Eye (tissue), 1 donor: ENCODE data around the gene CAMTA1.

Experiments
- DNase-seq: peaks from one replicate; pipeline ENCODE4 v3.0.0-alpha.2; 2015

Gene CAMTA1

DNA sequence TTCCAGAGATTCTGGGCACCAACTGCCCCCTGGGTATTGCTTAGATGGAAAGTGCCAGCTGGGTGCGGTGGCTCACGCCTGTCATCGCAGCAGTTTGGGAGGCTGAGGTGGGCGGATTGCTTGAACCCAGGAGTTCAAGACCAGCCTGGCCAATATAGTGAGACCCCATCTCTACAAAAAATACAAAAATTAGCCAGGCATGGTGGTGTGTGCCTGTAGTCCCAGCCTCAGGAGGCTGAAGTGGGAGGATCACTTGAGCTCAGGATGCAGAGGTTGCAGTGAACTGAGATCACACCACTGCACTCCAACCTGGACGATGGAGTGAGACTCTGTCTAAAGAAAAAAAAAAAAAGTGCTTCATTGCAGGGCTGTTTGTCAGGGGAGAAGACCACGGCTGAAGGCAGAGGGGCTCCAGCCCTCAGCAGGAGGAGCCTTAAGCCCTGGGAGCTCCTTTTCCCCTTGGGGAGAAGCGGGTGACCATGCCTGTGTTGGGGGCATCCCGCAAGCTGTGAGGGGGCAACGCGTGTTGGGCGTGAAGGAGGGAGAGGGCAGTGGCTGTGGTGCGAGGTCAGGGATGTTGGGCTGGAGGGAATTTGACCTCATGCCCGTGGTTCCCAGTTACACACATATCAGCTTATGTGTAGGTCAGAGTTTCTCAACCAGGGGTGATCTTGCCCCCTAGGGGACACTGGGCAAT lies 854.3 kb downstream of the CAMTA1 start:
- DNase-seq = no peak

DNA sequence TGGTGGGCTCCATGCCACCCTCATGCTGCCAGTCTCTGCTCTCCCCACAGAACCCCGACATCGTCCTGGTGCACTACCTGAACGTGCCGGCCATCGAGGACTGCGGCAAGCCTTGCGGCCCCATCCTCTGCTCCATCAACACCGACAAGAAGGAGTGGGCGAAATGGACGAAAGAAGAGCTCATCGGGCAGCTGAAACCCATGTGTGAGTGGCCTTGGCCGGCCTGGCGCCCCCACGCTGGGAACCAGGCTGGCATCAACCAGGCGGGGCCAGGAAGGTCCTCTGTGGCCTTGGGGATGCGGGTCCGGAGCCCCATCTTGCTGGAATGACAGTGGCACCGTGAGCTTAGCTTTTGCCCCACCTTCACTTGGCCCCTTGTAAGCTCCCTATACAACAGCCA lies 855.1 kb downstream of the CAMTA1 start:
- DNase-seq = no peak

DNA sequence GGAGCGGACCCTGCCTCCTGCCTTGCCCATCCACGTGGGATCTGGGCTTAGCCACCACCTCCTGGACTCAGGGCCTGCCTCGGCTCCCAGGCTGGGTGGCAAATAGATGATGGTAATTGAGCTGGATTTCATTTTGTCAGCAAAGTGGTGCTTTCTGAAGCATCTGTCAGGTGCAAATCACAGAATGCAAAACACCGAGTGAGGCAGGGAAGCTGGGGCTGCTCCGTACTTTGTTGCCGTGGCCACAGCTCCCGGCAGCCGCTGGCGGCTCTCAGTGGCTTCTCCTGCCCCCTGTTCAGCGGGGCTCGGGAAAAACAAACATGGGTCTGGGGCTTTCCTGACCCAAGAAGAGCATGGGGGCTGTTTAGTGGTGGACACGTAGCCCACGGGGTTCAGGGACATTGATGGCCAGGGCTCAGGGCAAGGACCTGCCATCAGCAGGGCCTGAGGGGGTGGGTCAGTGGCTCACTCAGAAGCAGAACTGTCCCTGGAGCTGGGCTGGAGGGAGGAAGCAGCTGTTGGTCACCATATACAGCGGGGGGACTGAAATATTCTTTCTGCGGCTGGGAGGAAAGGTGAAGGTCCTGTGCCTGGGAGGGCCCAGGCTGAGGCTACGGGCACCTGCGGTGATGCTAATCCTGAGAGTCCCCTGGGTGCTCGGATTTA lies 855.8 kb downstream of the CAMTA1 start:
- DNase-seq = no peak

DNA sequence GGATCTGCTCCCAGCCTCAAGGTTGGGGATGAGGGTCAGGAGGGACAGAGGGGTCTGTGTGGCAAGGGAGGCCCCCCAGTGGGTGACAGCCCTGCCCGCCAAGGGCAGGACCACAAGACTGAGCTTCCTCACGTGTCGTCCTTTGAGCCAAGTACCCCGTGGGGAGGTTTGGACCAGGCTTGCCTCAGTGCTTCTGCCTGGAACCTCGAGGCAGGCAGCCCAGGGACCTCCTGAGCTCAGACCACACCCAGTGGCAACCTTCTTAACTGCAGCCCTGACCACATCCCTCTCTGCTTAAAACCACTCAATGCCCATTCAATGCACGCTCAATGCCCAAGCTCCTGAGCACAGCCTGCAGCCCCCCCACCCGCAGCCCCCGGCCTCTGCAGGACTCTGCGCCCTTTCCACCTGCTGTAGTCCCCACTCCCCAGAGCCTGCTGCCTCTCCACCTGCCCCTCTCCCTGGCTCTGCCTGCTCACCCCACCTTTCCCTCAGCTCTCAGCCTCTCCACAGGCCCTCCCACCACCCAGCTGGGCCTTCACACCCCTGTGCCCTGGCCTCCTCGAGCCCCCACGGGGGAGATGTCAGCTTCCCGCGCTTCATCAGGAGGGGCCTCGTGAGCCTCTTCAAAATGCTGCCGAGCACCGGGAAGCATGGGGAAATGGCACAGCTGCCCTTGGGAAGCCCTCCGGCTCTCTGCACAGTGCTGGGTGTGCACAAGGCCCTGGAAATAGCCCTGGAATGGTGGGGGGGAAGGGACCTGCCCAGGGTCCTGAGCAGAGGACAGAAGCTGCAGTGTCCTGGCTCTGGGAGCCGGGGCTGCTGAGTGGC lies 856.5 kb downstream of the CAMTA1 start:
- no peak for DNase-seq

DNA sequence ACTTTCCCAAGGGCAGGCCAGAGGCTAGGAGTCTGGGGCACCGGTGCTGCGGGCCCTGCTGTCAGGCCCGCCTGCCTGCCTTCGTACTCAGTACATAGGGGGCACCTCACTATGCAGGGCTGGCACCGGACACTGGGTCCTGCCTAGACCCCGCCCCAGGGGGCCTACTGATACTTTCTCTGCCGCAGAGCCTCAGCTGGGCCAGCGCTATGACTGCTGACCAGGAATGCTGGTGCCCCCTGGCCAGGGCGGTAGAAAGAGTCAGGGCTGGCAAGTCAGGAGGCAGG lies 857.1 kb downstream of the CAMTA1 start:
- DNase-seq = no peak

DNA sequence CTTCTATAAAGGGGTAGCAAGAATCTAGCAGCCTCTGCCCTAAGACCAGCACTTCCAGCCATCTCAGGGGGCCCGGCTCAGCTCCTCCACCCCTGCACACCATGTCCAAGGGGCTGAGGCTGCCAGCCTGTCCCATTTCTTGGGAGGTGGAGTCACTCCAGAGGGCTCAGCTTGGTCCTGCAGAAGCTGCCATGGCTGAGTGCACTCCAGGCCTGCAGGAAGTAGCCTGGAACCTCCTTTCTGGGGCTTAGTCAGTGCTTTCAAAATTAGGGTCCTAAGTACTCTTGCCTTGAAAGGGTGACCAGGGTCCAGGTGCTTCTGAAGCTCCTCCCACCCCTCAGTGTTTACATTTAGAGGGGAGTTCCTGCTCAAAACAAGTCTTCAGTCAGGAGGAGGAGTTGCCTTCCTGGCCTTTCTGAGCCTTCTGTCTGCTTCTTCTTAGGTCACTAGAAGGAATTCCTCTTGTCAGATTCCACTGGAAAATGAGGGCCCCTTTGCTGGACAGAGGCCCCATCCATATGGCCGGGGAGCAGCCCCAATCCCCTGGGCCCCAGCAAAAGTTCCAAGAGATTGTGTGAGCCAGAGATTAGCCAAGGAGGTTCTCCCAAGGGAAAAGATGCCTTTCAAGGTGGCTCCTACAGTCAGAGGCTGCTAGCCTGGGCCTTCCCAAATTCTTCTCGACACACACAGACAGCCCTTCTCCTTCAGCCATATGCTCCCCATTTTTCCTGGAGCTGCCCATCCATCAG lies 857.7 kb downstream of the CAMTA1 start:
- no peak for DNase-seq

DNA sequence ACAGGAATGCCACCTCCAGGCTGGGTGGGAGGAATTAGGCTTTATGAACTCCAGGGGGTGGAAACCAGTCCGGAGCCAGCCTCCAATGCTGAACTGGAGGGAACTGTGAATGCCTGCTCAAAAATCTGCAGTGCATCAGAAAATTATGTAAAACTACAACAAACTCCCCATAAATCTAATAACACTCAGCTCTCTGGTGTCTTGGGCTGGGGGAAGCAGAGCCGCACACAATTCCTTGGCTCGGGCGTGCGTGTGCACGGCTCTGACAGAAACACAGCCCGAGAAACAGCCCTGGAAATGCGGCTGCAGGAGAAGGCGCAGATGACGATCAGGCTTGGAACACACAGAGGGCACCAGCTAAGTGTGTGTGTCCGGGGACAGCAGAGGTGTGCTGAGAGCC lies 858.3 kb downstream of the CAMTA1 start:
- no peak for DNase-seq

DNA sequence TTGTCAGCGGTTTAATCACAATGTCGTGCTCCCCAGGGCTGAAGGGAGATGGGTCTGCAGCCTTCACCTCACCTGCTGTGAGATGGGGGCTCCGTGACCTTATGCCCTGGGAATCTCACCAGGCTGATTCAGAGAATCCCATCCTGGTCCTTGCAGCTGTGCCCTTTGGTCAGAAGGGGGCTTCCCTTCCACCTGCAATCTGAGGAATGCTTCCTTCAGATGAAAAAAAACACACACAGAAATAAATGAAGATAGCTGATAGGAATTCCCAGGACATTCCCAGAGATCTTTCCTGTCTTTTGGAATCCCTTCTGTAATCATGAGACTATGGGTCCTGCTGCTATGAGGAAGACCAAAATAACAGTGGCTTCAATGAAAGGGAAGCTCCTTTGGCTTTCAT lies 858.8 kb downstream of the CAMTA1 start:
- no peak for DNase-seq

DNA sequence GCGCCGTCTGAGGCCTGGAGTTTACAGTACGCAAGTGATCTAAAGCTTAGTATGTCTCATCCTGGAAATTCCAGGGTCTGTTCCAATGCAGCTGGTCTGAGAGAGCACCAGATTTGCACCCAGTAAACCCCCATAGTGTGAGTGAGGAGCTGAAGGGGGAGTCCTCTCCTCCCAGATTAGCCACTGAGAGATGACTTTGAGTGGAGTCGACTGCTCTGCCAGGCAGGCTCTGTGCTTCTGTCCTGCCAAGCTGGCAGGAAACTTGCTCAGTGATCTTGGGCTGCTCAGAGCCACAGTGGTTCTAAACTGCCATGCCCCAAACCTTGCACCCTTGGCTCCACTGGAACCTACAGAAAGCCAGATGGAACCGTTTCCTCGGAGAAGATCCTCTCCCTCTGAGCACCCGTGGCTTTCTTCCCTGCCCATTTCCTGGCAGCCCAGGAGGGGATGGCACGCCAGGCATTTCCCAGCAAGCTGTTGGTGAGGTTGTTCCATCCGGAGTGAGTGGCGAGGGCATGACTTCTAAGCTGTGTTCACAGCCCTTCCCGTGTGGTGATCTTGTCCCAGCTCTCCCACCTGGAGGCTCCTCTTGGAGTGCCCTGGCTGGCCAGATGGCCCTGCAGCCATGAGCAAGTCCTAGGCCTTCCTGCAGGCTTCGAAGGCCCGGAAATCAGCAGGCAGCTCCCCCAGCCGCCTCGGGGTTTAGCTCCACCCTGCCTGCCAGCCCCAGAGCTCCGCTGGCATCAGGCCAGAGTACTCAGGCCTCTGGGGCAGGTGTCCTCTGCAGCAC lies 859.9 kb downstream of the CAMTA1 start:
- no peak for DNase-seq

DNA sequence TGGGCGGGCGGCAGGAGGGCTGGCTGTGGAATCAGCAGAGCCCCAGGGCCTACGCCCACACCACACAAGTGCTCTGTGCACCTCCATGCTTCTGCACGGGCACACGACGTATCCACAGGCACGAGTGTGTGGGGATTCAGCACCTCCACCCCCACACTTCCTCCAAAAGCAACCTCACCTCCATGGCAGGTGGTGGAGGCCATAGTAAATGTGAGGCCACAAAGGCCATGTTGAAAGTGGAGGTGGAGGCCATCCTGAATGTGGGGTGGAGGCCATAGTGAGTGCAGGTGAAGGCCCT lies 860.4 kb downstream of the CAMTA1 start:
- DNase-seq = no peak

DNA sequence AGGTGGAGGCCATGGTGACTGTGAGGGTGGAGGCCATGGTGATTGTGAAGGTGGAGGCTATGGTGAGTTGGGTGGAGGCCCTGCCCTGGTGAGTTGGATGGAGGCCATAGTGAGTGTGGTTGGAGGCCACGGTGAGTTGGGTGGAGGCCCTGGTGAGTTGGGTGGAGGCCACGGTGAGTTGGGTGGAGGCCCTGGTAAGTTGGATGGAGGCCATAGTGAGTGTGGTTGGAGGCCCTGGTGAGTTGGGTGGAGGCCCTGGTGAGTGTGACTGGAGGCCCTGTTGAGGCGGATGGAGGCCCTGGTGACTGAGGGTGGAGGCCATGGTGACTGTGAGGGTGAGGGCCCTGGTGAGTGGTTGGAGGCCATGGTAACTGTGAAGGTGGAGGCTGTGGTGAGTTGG lies 860.9 kb downstream of the CAMTA1 start:
- DNase-seq = no peak

DNA sequence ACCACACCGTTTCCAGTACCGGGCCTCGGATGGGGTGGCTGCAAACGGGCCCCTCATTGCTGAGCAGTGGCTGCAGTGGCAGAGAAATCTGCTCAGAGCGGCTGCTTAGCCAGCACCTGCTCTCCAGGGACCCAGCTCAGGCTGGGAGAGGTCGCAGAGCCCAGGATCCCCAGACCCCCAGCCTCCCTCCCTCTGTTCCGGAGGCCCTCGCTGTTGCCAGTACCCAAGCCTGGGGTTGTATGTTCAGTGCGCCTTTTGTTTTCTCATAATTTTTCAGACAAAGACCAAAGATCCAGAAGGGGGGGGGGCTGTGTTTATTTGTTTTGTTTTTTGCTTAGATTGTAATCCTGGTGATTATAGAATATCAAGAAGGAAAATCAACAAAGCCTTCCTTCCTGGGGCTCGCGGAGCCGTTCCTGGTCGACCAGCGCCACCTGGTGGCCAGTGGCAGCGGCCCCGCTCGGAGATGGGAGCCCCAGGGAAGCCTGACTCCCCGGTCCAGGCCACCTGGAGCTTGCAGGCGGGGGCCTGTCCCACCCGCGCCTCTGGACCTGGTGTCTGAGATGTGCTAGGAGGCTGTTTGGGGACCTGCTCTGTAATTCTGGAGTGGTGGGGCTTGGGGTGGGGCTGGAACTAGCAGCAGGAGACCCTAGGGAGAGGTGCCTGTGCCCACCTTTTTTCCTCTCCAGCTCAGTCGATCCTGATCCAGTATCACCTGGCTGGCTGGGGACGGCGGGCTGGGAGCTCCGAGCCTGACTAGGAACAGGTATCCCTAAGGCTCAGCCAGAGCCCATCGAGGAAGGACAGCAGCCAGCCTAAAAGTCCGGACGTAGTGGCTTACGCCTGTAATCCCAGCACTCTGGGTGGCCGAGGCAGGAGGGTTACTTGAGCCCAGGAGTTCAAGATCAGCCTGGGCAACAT lies 862.0 kb downstream of the CAMTA1 start:
- peak; percentile 84 for DNase-seq

DNA sequence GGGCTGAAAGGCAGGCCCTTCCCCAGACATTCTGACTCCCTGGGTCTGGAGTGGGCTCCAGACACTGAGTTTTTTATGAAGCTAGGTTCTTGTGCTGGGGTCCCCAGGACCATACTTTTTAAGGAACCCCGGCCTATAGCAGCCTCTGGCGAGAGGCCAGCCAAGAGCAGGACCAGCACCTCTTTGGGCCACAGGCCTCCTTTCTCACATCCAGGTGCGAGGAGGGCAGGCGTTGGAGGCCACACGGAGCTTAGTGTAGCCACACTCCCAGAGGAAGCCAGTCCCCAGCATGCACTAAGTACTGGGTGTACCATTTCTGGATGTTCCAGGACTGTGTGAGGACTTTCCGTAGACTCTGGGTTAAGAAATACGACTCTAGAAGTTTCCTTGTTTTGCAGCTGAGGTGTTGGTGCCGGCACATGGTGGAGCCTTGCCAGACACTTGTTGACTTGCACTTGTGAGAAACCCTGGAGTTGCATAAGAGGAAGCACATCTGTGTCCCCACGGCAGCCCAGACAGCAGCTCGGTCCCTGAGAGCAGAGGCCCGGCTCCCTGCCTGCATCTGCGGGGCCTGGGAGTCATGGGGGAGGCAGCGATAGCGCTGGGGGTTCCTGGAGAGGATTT lies 863.6 kb downstream of the CAMTA1 start:
- DNase-seq = no peak

DNA sequence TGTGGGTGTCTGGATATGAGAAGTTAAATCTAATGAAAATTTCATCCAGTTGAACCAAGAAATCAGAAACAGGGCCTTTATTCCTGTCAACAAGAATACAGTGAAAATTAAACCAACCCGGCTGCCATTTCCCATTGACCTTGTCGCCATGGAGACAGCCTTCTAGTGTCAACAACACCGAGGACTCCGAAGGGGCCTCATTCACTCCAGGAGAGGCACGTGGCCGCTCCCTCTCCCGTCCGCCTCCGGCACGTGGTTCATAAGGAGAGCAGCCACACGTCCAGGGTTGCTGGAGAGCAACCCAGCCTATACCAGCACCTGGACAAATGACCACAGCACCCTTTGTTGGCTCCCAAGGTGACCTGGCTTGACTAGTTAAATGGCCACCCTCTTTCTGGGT lies 865.5 kb downstream of the CAMTA1 start:
- peak; percentile 75 for DNase-seq

DNA sequence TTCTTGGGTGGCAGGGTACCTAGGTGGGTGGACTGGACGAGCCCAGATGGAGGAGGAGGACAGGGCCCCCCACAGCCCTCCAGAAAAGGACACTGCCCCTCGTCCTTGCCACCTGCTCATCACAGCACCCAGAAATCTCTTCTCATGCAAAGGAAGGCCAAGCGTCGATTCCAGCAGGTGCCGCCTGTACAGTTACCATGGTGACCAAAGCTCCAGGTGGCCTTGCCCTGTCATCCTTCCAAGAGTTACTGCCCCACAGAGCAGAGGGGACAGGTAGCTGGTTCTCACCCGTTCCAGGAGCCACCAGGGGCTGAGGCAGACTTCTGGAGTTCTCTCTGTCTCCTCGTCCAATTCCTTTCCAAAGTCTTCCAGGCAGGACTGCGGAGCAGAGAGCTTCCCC lies 865.9 kb downstream of the CAMTA1 start:
- no peak for DNase-seq

DNA sequence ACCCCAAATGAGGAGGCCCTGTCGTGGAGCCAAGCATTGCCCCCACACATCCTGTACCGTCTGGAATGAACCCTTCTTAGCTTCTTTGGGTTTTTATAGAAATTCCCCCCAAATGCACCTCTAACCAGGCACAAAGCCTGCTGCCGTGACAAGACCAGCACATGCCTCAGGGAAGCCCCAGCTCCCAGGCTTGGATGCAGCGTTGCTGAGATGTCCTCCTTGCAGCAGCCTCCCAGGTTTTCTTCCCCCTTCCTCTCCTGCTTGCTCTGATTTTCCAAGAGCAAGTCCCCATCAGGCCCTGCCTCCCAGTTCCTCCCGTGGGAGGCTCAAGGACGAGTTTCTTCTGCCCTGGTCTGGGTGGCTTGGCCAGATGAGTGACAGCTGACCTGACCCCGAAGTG lies 866.8 kb downstream of the CAMTA1 start:
- no peak for DNase-seq

DNA sequence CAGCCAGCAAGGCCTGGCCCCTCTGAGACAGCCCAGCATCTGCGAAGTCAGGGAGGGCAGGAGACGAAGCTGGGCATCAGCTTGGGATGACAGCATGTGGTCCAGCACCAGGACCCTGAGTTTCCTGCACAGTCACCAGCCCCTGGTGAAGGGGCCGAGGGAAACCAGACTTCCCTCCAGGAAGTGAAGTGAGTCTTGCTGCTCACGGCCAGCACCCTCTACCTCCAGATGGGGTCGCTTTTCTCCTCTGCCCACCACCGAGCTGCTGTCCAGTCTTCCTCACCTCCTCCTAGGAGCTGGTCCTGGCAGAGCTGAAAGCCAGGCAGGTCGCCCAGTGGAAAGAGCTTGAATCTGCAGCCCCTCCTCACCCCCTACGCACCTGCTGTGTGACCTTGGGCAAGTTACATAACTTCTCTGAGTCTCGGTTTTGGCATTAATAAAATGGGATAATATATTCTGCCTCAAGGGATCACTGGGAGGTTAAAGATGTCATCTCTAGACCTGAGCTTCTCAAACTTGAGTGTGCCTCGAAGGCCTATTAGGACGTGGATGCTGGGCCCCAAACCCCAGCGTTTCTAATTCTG lies 867.4 kb downstream of the CAMTA1 start:
- DNase-seq = no peak

DNA sequence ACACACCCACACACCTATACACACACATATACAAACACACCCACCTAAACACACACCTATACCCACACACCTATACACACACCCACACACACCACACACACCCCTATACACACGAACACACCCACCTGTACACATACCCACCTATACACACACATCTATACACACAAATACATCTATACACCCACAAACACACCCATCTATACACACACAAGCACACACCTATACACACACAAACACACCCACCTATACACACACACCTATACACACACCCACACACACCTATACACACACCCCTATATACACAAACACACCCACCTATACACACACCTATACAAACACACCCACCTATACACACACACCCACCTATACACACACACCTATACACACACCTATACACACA lies 869.5 kb downstream of the CAMTA1 start:
- DNase-seq = no peak

DNA sequence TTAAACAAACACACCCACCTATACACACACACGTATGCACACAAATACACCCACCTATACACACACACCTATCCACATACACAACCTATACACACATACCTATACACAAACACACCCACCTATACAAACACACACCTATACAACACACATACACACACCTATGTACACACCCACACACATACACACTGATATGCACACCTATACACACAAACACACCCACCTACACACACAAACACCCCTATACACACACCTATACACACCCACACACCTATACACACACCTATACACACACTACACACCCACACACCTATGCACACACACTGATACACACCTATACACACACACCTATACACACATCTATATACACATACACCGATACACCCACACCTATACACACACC lies 870.1 kb downstream of the CAMTA1 start:
- DNase-seq = no peak

DNA sequence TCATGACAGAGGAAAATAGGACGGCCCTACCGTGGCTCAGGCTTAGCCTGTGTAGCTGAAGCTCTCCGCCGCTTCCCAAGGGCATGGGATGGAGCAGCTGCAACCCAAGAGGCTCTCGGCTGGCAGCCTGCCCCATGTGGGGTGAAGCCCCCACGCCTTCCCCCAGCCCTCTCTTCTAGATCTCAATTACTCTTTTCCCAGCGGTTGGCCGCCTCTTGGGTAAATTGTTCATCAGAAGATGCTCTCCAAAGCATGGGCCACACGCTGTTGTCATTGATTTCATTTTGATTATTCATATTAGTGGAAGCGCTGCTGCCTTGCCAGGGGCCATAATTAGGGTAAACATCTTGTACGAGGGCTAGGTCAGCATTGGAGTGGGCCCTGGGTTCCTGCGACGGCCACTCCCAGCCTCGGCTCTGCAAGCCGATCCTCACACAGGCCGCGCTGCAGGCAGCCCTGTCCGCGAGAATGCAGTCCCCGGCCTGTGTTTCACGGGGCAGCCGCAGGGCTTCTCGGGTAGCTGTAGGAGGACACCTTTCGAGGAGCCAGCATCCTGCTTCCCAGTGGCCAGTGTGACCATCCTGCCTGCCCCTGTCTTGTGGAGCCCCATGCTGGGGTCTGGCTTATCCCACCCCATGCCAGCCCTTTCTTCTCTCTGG lies 871.4 kb downstream of the CAMTA1 start:
- DNase-seq = peak; percentile 49
